DND-41 (cell line): ENCODE measurements around the gene HMG20A.
"Not testable (repeated sequence)": the region's sequence is repeated elsewhere in the genome, so short reads cannot be mapped to it uniquely, and the experiment has no call there.

Source experiments
- ATAC-seq: fragments of 200-7000 bp; cut with Tn5 transposase; 3 replicates; pipeline ENCODE4 v1.9.1; 2021; ENCODE audit warnings: low read depth; ENCODE audit not compliant: insufficient read depth
- DNase-seq: peaks from one replicate; pipeline ENCODE4 v3.0.0-alpha.2; 2020
- H2AFZ ChIP-seq: 2 replicates; pipeline ENCODE4 v1.6.0; 2012; ENCODE audit warnings: low read depth, low read length
- H3K27ac ChIP-seq: 2 replicates; pipeline ENCODE4 v1.5.1; 2012; ENCODE audit warnings: low read length, inconsistent platforms
- H3K27me3 ChIP-seq: fragments of 200-600 bp; sonication (generic); 2 replicates; pipeline ENCODE4 v1.6.0; 2012; ENCODE audit warnings: low read length, mild to moderate bottlenecking, inconsistent platforms; ENCODE audit not compliant: insufficient read depth, poor library complexity
- H3K36me3 ChIP-seq: 2 replicates; pipeline ENCODE4 v1.5.1; 2012; ENCODE audit warnings: low read length, inconsistent platforms; ENCODE audit not compliant: insufficient read depth
- H3K4me1 ChIP-seq: 2 replicates; pipeline ENCODE4 v1.5.1; 2012; ENCODE audit warnings: mild to moderate bottlenecking, low read length; ENCODE audit not compliant: insufficient read depth
- H3K4me2 ChIP-seq: 2 replicates; pipeline ENCODE4 v1.6.0; 2012; ENCODE audit warnings: mild to moderate bottlenecking, moderate library complexity, low read length, inconsistent platforms; ENCODE audit not compliant: insufficient read depth
- H3K4me3 ChIP-seq, 2 experiments: fragments of 200-600 bp in 1 of 2; shearing (Covaris generic) in 1 of 2; 2 replicates each; pipeline ENCODE4 v1.5.1; 2012 to 2016; ENCODE audit warnings: inconsistent platforms in 2 of 2, low read length in 2 of 2, mild to moderate bottlenecking in 2 of 2, low read depth in 1 of 2, moderate library complexity in 1 of 2
- H3K79me2 ChIP-seq: 2 replicates; pipeline ENCODE4 v1.6.0; 2012; ENCODE audit warnings: low read length, inconsistent platforms; ENCODE audit not compliant: insufficient read depth
- H3K9ac ChIP-seq: 2 replicates; pipeline ENCODE4 v1.6.0; 2012; ENCODE audit warnings: low read depth, mild to moderate bottlenecking, inconsistent platforms, low read length, moderate library complexity
- H3K9me3 ChIP-seq: 2 replicates; pipeline ENCODE4 v1.5.1; 2012; ENCODE audit warnings: low read length, moderate library complexity, mild to moderate bottlenecking, inconsistent platforms; ENCODE audit not compliant: insufficient read depth, severe bottlenecking
- H4K20me1 ChIP-seq: 2 replicates; pipeline ENCODE4 v1.6.0; 2012; ENCODE audit warnings: low read length; ENCODE audit not compliant: insufficient read depth
- CTCF ChIP-seq: IDR thresholded peaks from 2 replicates; pipeline ENCODE4 v1.5.1; 2012; ENCODE audit warnings: borderline replicate concordance, low read length, moderate library complexity, mild to moderate bottlenecking; ENCODE audit not compliant: poor library complexity, severe bottlenecking; ENCODE audit errors: extremely low read depth
- EZH2 ChIP-seq: IDR thresholded peaks from 3 replicates; pipeline ENCODE4 v1.6.1; 2012; ENCODE audit warnings: borderline replicate concordance, low read depth, mild to moderate bottlenecking, moderate library complexity, low read length, inconsistent platforms; ENCODE audit not compliant: severe bottlenecking

The HMG20A gene

GRCh38 chr15:77402740-77403379, 17.8 kb upstream of the HMG20A start:
- no peak overlapping the region for H3K27ac ChIP-seq
- no peaks in the 10 kb centered on the region for H3K36me3 ChIP-seq
- no peak overlapping the region for H2AFZ ChIP-seq
- no peaks in the 10 kb centered on the region for H3K27me3 ChIP-seq
- ATAC-seq (no peak), DNase-seq (no peak)
- no peak overlapping the region for H3K9ac ChIP-seq
- H3K4me1 ChIP-seq = no peaks in the 10 kb centered on the region
- peaks cover 15% of the 10 kb centered on the region for H3K9me3 ChIP-seq
- TF ChIP-seq EZH2 = no peak
- TF ChIP-seq CTCF = no peak
- H3K4me3 ChIP-seq = no peak overlapping the region
- no peak overlapping the region for H3K4me2 ChIP-seq
- peaks cover 60% of the 10 kb centered on the region for H3K79me2 ChIP-seq
- no peaks in the 10 kb centered on the region for H4K20me1 ChIP-seq

- H3K36me3 ChIP-seq, ATAC-seq, H3K27ac ChIP-seq, H3K4me2 ChIP-seq, H3K4me3 ChIP-seq, H3K9ac ChIP-seq, DNase-seq, H3K27me3 ChIP-seq, H4K20me1 ChIP-seq, H3K9me3 ChIP-seq, H2AFZ ChIP-seq: not testable (repeated sequence)
- H3K4me1 ChIP-seq = peaks cover 22% of the 10 kb centered on the region
- peaks cover 62% of the 10 kb centered on the region for H3K79me2 ChIP-seq
Measured at GRCh38 chr15:77406173-77406759, 14.4 kb upstream of the HMG20A start.

- Histone ChIP-seq H3K27me3 (no peaks in the 10 kb centered on the region), H3K79me2 (peaks cover 66% of the 10 kb centered on the region)
Measured at GRCh38 chr15:77406846-77407245, 13.8 kb upstream of the HMG20A start.

More at GRCh38 chr15:77406846-77407245, 13.8 kb upstream of the HMG20A start:
- Histone ChIP-seq H3K9me3 (no peaks in the 10 kb centered on the region), H3K36me3 (no peaks in the 10 kb centered on the region), H3K4me1 (peaks cover 22% of the 10 kb centered on the region), H2AFZ (no peak overlapping the region), H3K9ac (no peak overlapping the region), H3K4me3 (no peak overlapping the region), H3K4me2 (no peak overlapping the region), H4K20me1 (no peaks in the 10 kb centered on the region), H3K27ac (no peak overlapping the region)
- TF ChIP-seq CTCF (no peak), EZH2 (no peak)
- DNase-seq (no peak), ATAC-seq (no peak)
